Lung (tissue), 12 donors: ENCODE results near the gene RSRC1. TPM values are rescaled to one million over a fixed set of nuclear protein-coding genes. Genes with fewer than 3 reads are reported as not detected.

Experiments
- ATAC-seq: fragments of 200-7000 bp; cut with Tn5 transposase; one replicate; pipeline ENCODE4 v1.9.1; 2020; ENCODE audit warnings: moderate number of reproducible peaks; ENCODE audit not compliant: insufficient read depth, low FRiP score
- DNase-seq, 3 donors: peaks; one replicate each; pipeline ENCODE4 v3.0.0-alpha.2; 2013 to 2017
- H3K27ac ChIP-seq, 2 donors: one replicate each; pipeline ENCODE4 v1.5.1; 2013; ENCODE audit warnings: mild to moderate bottlenecking in 2 of 2, moderate library complexity in 2 of 2, control low read depth in 1 of 2, inconsistent platforms in 1 of 2, low read depth in 1 of 2, low read length in 1 of 2
- H3K27me3 ChIP-seq, 3 donors: one replicate each; pipeline ENCODE4 v1.5.1; 2013; ENCODE audit warnings: low read length in 2 of 3; ENCODE audit not compliant: control insufficient read depth in 3 of 3, insufficient read depth in 3 of 3
- H3K36me3 ChIP-seq, 4 donors: one replicate each; pipeline ENCODE4 v1.5.1; 2013; ENCODE audit warnings: low read length in 4 of 4, mild to moderate bottlenecking in 1 of 4, moderate library complexity in 1 of 4; ENCODE audit not compliant: control insufficient read depth in 4 of 4, insufficient read depth in 4 of 4
- H3K4me1 ChIP-seq, 5 donors: one replicate each; pipeline ENCODE4 v1.5.1; 2013; ENCODE audit warnings: low read length in 5 of 5, mild to moderate bottlenecking in 2 of 5, moderate library complexity in 1 of 5; ENCODE audit not compliant: control insufficient read depth in 5 of 5, insufficient read depth in 5 of 5
- H3K4me3 ChIP-seq: one replicate; pipeline ENCODE4 v1.5.1; 2013; ENCODE audit warnings: mild to moderate bottlenecking, control low read depth, moderate library complexity
- H3K9ac ChIP-seq, 2 donors: one replicate each; pipeline ENCODE4 v1.5.1; 2013; ENCODE audit warnings: low read length in 2 of 2, control low read depth in 1 of 2; ENCODE audit not compliant: insufficient read depth in 1 of 2
- H3K9me3 ChIP-seq, 4 donors: one replicate each; pipeline ENCODE4 v1.5.1; 2013; ENCODE audit warnings: low read length in 3 of 4, mild to moderate bottlenecking in 1 of 4, moderate library complexity in 1 of 4; ENCODE audit not compliant: control insufficient read depth in 4 of 4, insufficient read depth in 3 of 4
- whole genome bisulfite sequencing, 2 donors: extraction: QIAGEN DNeasy Blood & Tissue Kit; methylation state at CpG; one replicate each; pipeline ENCODE4 v1.1.7; 2013; 5-methylcytosine and 5-hydroxymethylcytosine counted together
- polyA plus RNA-seq, 2 donors: library from polyadenylated mRNA; stranded (reverse); fragments of 200-250 nt; gene quantifications; one replicate each; pipeline ENCODE4 v1.2.1, GENCODE V29; 2013
- total RNA-seq, 2 donors: library from RNA; depleted of rRNA in 1 of 2; stranded (reverse); fragments of >200 nt in 1 of 2; gene quantifications; one replicate each; pipeline ENCODE4 v1.2.1, GENCODE V29; 2014 to 2021
- TF ChIP-seq, protein P1 (sequence below): IDR thresholded peaks from 2 replicates; pipeline ENCODE4 v1.5.1; 2012; ENCODE audit warnings: mild to moderate bottlenecking; ENCODE audit errors: control extremely low read depth, extremely low read depth
- donor health status: control.
- donor health status: control.
- donor health status: Bipolar disorder and iron deficiency.
- donor health status: healthy.
- donor health status: DM: yes; HTN: yes; CAD: no.

Gene RSRC1
- total and polyA plus RNA-seq, 4 donors = 9.1 to 53.5 (median 17.0) TPM

DNA sequence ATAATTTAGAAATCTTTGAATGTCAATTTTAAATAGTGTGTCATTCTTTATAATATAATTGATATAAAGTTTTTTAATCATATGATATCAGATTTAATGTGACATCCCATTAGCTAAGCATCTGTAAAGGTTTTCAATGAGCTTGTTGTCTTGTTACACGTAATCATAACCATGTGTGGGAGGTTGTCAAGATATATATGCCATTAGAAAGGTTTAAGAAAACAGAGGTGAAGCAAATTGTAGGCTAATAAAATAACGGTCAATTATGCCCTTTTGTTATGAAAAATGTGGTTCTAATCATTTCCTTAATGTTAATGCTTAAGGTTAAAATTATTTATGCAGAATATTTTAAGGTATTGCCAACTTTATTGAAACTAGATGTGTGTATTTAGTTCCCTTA, 56.3 kb downstream of the RSRC1 start:
- WGBS, 2 donors = 90 to 93% methylated on average over 2 of the region's 2 CpGs
- no peak for ATAC-seq

DNA sequence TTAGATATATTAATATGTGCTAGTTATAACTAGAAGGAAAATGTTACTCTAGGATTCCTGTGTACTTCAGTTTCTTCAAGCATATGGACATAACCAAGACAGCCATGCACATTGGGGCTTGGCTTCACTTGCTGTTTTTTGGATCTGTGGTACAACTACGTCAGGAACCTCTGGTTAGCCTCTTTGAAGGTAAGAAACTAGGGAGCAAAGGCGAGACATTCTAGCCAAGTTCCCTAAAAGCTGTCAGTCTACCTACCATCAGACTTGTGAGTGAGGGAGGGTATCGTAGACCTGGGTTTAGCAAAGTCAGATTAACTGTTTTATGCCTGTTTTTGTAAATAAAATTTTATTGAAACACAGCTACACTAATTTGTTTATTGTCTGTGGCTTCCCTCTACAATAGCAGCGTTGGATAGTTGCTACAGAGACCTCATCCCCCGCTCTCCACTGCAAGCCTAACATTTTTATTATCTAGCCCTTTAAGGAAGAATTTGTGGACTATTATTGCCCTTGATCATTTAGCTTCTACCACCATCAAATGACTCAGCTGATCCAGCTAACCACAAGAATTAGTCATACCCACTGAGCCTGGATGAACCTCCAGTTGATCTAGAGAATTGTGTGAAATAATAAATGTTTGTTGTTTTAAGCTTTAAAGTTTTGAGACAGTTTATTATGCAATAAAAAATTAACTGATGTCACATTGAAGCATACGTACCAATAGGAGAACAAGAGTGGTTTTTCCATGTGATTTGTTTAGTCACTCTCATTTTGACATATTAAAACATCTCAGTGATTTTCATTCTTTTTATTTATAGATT, 58.1 kb downstream of the RSRC1 start:
- Histone ChIP-seq H3K4me3 (no peak overlapping the region), H3K27ac (no peak overlapping the region), H3K36me3 (no peaks in the 10 kb centered on the region), H3K9me3 (peaks cover 0 to 3% (median 0%) of the 10 kb centered on the region in 4 donors), H3K9ac (no peak overlapping the region), H3K27me3 (no peaks in the 10 kb centered on the region), H3K4me1 (peaks cover 0 to 9% (median 0%) of the 10 kb centered on the region in 5 donors)
- TF ChIP-seq, protein P1, sequence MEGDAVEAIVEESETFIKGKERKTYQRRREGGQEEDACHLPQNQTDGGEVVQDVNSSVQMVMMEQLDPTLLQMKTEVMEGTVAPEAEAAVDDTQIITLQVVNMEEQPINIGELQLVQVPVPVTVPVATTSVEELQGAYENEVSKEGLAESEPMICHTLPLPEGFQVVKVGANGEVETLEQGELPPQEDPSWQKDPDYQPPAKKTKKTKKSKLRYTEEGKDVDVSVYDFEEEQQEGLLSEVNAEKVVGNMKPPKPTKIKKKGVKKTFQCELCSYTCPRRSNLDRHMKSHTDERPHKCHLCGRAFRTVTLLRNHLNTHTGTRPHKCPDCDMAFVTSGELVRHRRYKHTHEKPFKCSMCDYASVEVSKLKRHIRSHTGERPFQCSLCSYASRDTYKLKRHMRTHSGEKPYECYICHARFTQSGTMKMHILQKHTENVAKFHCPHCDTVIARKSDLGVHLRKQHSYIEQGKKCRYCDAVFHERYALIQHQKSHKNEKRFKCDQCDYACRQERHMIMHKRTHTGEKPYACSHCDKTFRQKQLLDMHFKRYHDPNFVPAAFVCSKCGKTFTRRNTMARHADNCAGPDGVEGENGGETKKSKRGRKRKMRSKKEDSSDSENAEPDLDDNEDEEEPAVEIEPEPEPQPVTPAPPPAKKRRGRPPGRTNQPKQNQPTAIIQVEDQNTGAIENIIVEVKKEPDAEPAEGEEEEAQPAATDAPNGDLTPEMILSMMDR = no peak
- DNase-seq (no peak), ATAC-seq (peak; percentile 72)
- 45 to 74% methylated on average over 6 of the region's 6 CpGs for WGBS, 2 donors

More for the DNA sequence above, 56.3 kb downstream of the RSRC1 start:
- Histone ChIP-seq H3K9me3 (no peaks in the 10 kb centered on the region), H3K36me3 (no peaks in the 10 kb centered on the region), H3K4me3 (no peak overlapping the region), H3K4me1 (peaks cover 0 to 10% (median 0%) of the 10 kb centered on the region in 5 donors), H3K27me3 (no peaks in the 10 kb centered on the region), H3K27ac (no peak overlapping the region), H3K9ac (no peak overlapping the region)
- DNase-seq = no peak
- TF ChIP-seq, protein P1 = no peak

DNA sequence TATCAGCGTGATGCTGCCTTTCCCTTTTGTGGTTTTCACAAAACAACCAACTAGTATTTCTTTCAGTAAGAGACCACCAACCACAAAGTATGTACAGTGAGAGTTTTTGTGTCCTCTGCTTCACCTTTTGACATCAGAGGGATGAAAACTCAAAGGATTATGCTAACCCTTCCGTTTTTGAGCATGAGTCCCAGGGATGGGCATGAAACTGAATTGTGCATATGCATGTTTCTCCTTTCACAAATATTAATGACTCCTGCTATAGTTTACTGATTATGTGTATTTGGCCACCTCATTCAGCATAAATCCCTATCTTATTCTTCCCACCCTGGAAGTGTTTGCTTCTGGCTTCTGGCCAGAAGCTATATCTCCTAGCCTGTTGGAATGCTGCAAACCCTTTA, 59.2 kb downstream of the RSRC1 start:
- Histone ChIP-seq H3K9ac (no peak overlapping the region), H3K4me3 (no peak overlapping the region), H3K27ac (no peak overlapping the region), H3K4me1 (peaks cover 0 to 9% (median 0%) of the 10 kb centered on the region in 5 donors), H3K36me3 (no peaks in the 10 kb centered on the region), H3K9me3 (peaks cover 0 to 3% (median 0%) of the 10 kb centered on the region in 4 donors), H3K27me3 (no peaks in the 10 kb centered on the region)
- 61 to 79% methylated on average over 2 of the region's 2 CpGs for WGBS, 2 donors
- no peak for ATAC-seq
- TF ChIP-seq, protein P1 = no peak
- peak in 1 of 3 donors; percentile 14 for DNase-seq
